K562 (cell line): ENCODE results near the gene LYZL4. TPM values are rescaled to one million over a fixed set of nuclear protein-coding genes. Genes with fewer than 3 reads are reported as not detected.

Experiments
- ATAC-seq: fragments of 200-7000 bp; cut with Tn5 transposase; 3 replicates; pipeline ENCODE4 v1.9.1; 2020; ENCODE audit warnings: moderate library complexity
- BruUV-seq: library from RNA; stranded (reverse); fragments of 400-500 nt; replicated peaks from 2 replicates; lab custom pipeline; 2021; lab: Mats Ljungman, UMichigan
- CTCF ChIA-PET: fragments of 300-600 bp; formaldehyde crosslinking; extraction: SDS; loops from one replicate; lab custom pipeline; 2021; ENCODE audit warnings: low intra/inter-chr PET ratio; lab: Yijun Ruan, JAX
- POLR2A ChIA-PET: fragments of 300-600, 350-650 bp; sonication (Branson Sonifier 250); formaldehyde crosslinking; extraction: SDS; loops from one replicate; lab custom pipeline; 2021; ENCODE audit warnings: antibody characterized with exemption, inconsistent platforms; lab: Yijun Ruan, JAX
- DNase-seq, 4 experiments: peaks; one replicate each; pipeline versions ENCODE4 v3.0.0 to v3.0.0-alpha.2; 2011 to 2018; ENCODE audit warnings: low spot score in 3 of 4, mixed read lengths in 3 of 4; ENCODE audit errors: extremely low read depth in 1 of 4
- FAIRE-seq: peaks from 2 replicates; lab custom pipeline; 2011; peaks lifted over from hg19 to GRCh38; lab: Jason Lieb, UNC
- H2AFZ ChIP-seq: 2 replicates; pipeline ENCODE4 v1.6.0; 2011; ENCODE audit warnings: low read depth, low read length, control low read depth, inconsistent platforms
- H3K27ac ChIP-seq: fragments of 200-600 bp; 3 replicates; pipeline ENCODE4 v1.8.0; 2011; ENCODE audit warnings: low read depth, mild to moderate bottlenecking, control low read depth, inconsistent platforms, low read length, moderate library complexity, mixed read lengths; ENCODE audit errors: extremely low read depth
- H3K27me3 ChIP-seq, 2 experiments: fragments of 300-600 bp in 1 of 2; 2 replicates in 1 of 2; 3 replicates in 1 of 2; pipeline versions ENCODE4 v1.6.0 to v1.8.0; 2011; ENCODE audit warnings: inconsistent platforms in 2 of 2, low read length in 2 of 2, mild to moderate bottlenecking in 1 of 2, mixed read lengths in 1 of 2, moderate library complexity in 1 of 2; ENCODE audit not compliant: control insufficient read depth in 2 of 2, insufficient read depth in 2 of 2
- H3K36me3 ChIP-seq: fragments of 300-600 bp; 3 replicates; pipeline ENCODE4 v1.8.0; 2011; ENCODE audit warnings: mild to moderate bottlenecking, low read length, inconsistent platforms; ENCODE audit not compliant: control insufficient read depth, insufficient read depth
- H3K4me1 ChIP-seq, 2 experiments: fragments of 200-600 bp in 1 of 2; replicated peaks in 1 of 2; 2 replicates in 1 of 2; 3 replicates in 1 of 2; pipeline versions ENCODE4 v1.5.1 to v1.8.0; 2011; ENCODE audit warnings: inconsistent platforms in 2 of 2, low read length in 2 of 2, mild to moderate bottlenecking in 1 of 2, mixed read lengths in 1 of 2, moderate library complexity in 1 of 2; ENCODE audit not compliant: control insufficient read depth in 2 of 2, insufficient read depth in 2 of 2
- H3K4me2 ChIP-seq: 2 replicates; pipeline ENCODE4 v1.6.1; 2011; ENCODE audit warnings: low read length, control low read depth, inconsistent platforms, mixed read lengths; ENCODE audit not compliant: insufficient read depth
- H3K4me3 ChIP-seq: fragments of 200-600 bp; sonication (generic), shearing (Covaris generic); 2 replicates; pipeline ENCODE4 v1.5.1; 2016; ENCODE audit warnings: control low read depth, inconsistent platforms
- H3K79me2 ChIP-seq: fragments of 200-600 bp; 3 replicates; pipeline ENCODE4 v1.8.0; 2011; ENCODE audit warnings: low read length, inconsistent platforms; ENCODE audit not compliant: control insufficient read depth, insufficient read depth
- H3K9ac ChIP-seq, 2 experiments: 2 replicates each; pipeline versions ENCODE4 v1.6.0 to v1.6.1; 2011; ENCODE audit warnings: low read depth in 2 of 2, low read length in 2 of 2, control low read depth in 1 of 2, inconsistent platforms in 1 of 2, mild to moderate bottlenecking in 1 of 2, mixed read lengths in 1 of 2; ENCODE audit not compliant: insufficient read depth in 1 of 2
- H3K9me1 ChIP-seq: one replicate; pipeline ENCODE4 v1.6.0; 2011; ENCODE audit warnings: inconsistent platforms, mild to moderate bottlenecking, low read length, moderate library complexity; ENCODE audit not compliant: control insufficient read depth, insufficient read depth
- H3K9me3 ChIP-seq: replicated peaks from 2 replicates; pipeline ENCODE4 v1.5.1; 2011; ENCODE audit warnings: low read depth, low read length, inconsistent platforms; ENCODE audit not compliant: control insufficient read depth, insufficient read depth
- H4K20me1 ChIP-seq: replicated peaks from 2 replicates; pipeline ENCODE4 v1.6.1; 2011; ENCODE audit warnings: low read length, inconsistent platforms, mixed read lengths; ENCODE audit not compliant: control insufficient read depth, insufficient read depth
- CHD2 ChIP-seq: IDR thresholded peaks from 2 replicates; pipeline ENCODE4 v1.6.1; 2011; ENCODE audit warnings: low read depth, low read length
- ETV6 ChIP-seq, 3 experiments: fragments of 150-350 bp in 1 of 3; sonication (generic) in 1 of 3; formaldehyde crosslinking in 1 of 3; IDR thresholded peaks; 2 replicates each; pipeline versions ENCODE4 v1.6.1 to v1.8.0; 2014 to 2022; ENCODE audit warnings: borderline replicate concordance in 2 of 3, low read depth in 2 of 3, antibody characterized with exemption in 1 of 3, low read length in 1 of 3, mild to moderate bottlenecking in 1 of 3, missing genetic modification reagents in 1 of 3
- FIP1L1 ChIP-seq: fragments of 200-400 bp; formaldehyde crosslinking; IDR thresholded peaks from 2 replicates; pipeline ENCODE4 v1.6.1; 2018; ENCODE audit warnings: mild to moderate bottlenecking, low read depth, low read length; ENCODE audit not compliant: poor library complexity, severe bottlenecking
- HNRNPL ChIP-seq: fragments of 200-400 bp; formaldehyde crosslinking; IDR thresholded peaks from 2 replicates; pipeline ENCODE4 v1.6.1; 2017; ENCODE audit warnings: low read depth, mild to moderate bottlenecking, low read length
- KHSRP ChIP-seq: fragments of 450-650 bp; IDR thresholded peaks from 2 replicates; pipeline ENCODE4 v1.6.1; 2017
- MAZ ChIP-seq, 2 experiments: fragments of 450-650 bp in 1 of 2; sonication (generic) in 1 of 2; formaldehyde crosslinking; IDR thresholded peaks in 1 of 2; conservative IDR thresholded peaks in 1 of 2; 2 replicates each; pipeline versions ENCODE4 v1.4.0 to v1.5.0; 2020; ENCODE audit warnings: mild to moderate bottlenecking in 1 of 2, missing genetic modification reagents in 1 of 2
- NFYB ChIP-seq: IDR thresholded peaks from 2 replicates; pipeline ENCODE4 v1.6.1; 2011; ENCODE audit warnings: mild to moderate bottlenecking, moderate library complexity; ENCODE audit not compliant: insufficient read length; ENCODE audit errors: extremely low read depth
- ZNF639 ChIP-seq, 2 experiments: fragments of 200-800 bp in 1 of 2; sonication (Bioruptor generic) in 1 of 2; sonication (generic) in 1 of 2; formaldehyde crosslinking in 1 of 2; IDR thresholded peaks in 1 of 2; conservative IDR thresholded peaks in 1 of 2; 2 replicates each; pipeline versions ENCODE4 v1.5.0 to v1.6.1; 2016 to 2020; ENCODE audit warnings: missing compliant biosample characterization in 1 of 2, missing genetic modification characterization in 1 of 2, missing genetic modification reagents in 1 of 2
- WGBS: fragments of 100-300 bp; shearing (Covaris generic); methylation state at CpG from one replicate; pipeline ENCODE4 v1.1.6; 2016; ENCODE audit warnings: low coverage, mixed read lengths; ENCODE audit not compliant: insufficient coverage; ENCODE audit errors: missing lambda C conversion rate; 5-methylcytosine and 5-hydroxymethylcytosine counted together
- in situ Hi-C: fragments of 300-500 bp; cut with MboI; formaldehyde crosslinking; loops from 4 replicates; pipeline ENCODE4 v1.15.0; 2018; ENCODE audit warnings: inconsistent platforms, mixed read lengths
- intact Hi-C: fragments of 100-400 bp; cut with micrococcal nuclease; formaldehyde crosslinking; loops from 2 replicates; pipeline ENCODE4 v1.14.2; 2022
- polyA plus RNA-seq, 8 experiments: library from polyadenylated mRNA; depleted of rRNA in 4 of 8; stranded (reverse) in 5 of 8; unstranded in 3 of 8; fragments of >200 nt; fragmentation: Nextera tagmentation in 2 of 8; fragmentation: Illumina TruSeq in 1 of 8; extraction: Ambion mirVana in 2 of 8; extraction: Trizol in 1 of 8; gene quantifications; 2 replicates each; pipeline versions ENCODE4 v1.2.1 to v1.2.3, GENCODE V29; 2011 to 2014; ENCODE audit warnings: inconsistent platforms in 1 of 8, missing spikeins in 1 of 8
- total RNA-seq, 7 experiments: library from RNA; depleted of rRNA in 6 of 7; stranded (reverse); fragments of >200 nt in 6 of 7; fragmentation: Illumina TruSeq in 2 of 7; extraction: Trizol in 2 of 7; gene quantifications; 2 replicates each; pipeline versions ENCODE4 v1.2.1 to v1.2.3, GENCODE V29; 2011 to 2021; ENCODE audit warnings: low replicate concordance in 1 of 7
- TF ChIP-seq, protein P1 (sequence below): fragments of 250-450 bp; sonication (Bioruptor Pico); IDR thresholded peaks from 2 replicates; pipeline ENCODE4 v1.5.0; 2021; ENCODE audit warnings: mild to moderate bottlenecking, borderline replicate concordance

The LYZL4 gene
- total and polyA plus RNA-seq, 9 of the 15 experiments (the other 6 are each of a cell fraction or from before 2014, with no cell fraction given): not detected

- BruUV-seq: no TSS peak
- Histone ChIP-seq H3K9me3 (no peaks in the 10 kb centered on the region), H3K9me1 (no peaks in the 10 kb centered on the region), H3K9ac (no peak overlapping the region), H3K4me2 (no peak overlapping the region), H3K36me3 (no peaks in the 10 kb centered on the region), H4K20me1 (no peaks in the 10 kb centered on the region), H3K27me3 (no peaks in the 10 kb centered on the region), H3K4me1 (peaks cover 0 to 8% of the 10 kb centered on the region in 2 experiments; a peak in 3 of 5 replicates), H3K4me3 (no peak overlapping the region), H3K27ac (no peak overlapping the region), H2AFZ (no peak overlapping the region), H3K79me2 (no peaks in the 10 kb centered on the region)
- ChIA-PET POLR2A (no interaction called here), CTCF (no interaction called here)
- ATAC-seq (no peak), FAIRE-seq (no peak), DNase-seq (no peak)
- intact Hi-C loops (no loop called here), in situ Hi-C loops (no loop called here)
- WGBS: 0% methylated on average over 2 of the region's 2 CpGs
- TF ChIP-seq HNRNPL: no peak
- no peak for TF ChIP-seq MAZ (CRISPR knock-in tag; conservative IDR thresholded peaks at IDR 0.05 in 1 of 2, IDR thresholded peaks at IDR 0.05 in 1 of 2)
- TF ChIP-seq ETV6 (IDR thresholded peaks at IDR 0.05; ENCODE audit: borderline replicate concordance in 1 of 2, low read depth in 2 of 2, low read length in 1 of 2): no peak
- no peak for TF ChIP-seq ETV6 (CRISPR knock-in tag; IDR thresholded peaks at IDR 0.05; ENCODE audit: borderline replicate concordance)
- TF ChIP-seq KHSRP: no peak
- TF ChIP-seq CHD2: no peak
- no peak for TF ChIP-seq FIP1L1
- TF ChIP-seq NFYB: no peak
- TF ChIP-seq, protein P1, sequence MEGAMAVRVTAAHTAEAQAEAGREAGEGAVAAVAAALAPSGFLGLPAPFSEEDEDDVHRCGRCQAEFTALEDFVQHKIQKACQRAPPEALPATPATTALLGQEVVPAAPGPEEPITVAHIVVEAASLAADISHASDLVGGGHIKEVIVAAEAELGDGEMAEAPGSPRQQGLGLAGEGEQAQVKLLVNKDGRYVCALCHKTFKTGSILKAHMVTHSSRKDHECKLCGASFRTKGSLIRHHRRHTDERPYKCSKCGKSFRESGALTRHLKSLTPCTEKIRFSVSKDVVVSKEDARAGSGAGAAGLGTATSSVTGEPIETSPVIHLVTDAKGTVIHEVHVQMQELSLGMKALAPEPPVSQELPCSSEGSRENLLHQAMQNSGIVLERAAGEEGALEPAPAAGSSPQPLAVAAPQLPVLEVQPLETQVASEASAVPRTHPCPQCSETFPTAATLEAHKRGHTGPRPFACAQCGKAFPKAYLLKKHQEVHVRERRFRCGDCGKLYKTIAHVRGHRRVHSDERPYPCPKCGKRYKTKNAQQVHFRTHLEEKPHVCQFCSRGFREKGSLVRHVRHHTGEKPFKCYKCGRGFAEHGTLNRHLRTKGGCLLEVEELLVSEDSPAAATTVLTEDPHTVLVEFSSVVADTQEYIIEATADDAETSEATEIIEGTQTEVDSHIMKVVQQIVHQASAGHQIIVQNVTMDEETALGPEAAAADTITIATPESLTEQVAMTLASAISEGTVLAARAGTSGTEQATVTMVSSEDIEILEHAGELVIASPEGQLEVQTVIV (CRISPR knock-in tag): no peak
- no peak for TF ChIP-seq ZNF639 (CRISPR knock-in tag; conservative IDR thresholded peaks at IDR 0.05 in 1 of 2, IDR thresholded peaks at IDR 0.05 in 1 of 2)
Measured at GRCh38 chr3:42347928-42348327, 62.5 kb downstream of the LYZL4 start.

Other genes starting within 250 kb of the LYZL4 start
- gene CCK, start 144.4 kb downstream of the LYZL4 start, total RNA-seq (2014; rRNA removed): 0.29 TPM in 1 of 2 replicates, not detected in the other
- not detected in 2 replicates for gene CCK, start 144.4 kb downstream of the LYZL4 start, total RNA-seq (2014; rRNA removed; fragmentation: Illumina TruSeq; extraction: Trizol)
- not detected in 2 replicates for gene CCK, start 144.4 kb downstream of the LYZL4 start, total RNA-seq (2015; rRNA removed; fragmentation: Illumina TruSeq; extraction: Trizol)
- gene CCK, start 144.4 kb downstream of the LYZL4 start, total RNA-seq (2021): not detected in 2 replicates
- not detected in 2 replicates for gene CCK, start 144.4 kb downstream of the LYZL4 start, polyA plus RNA-seq (2011; rRNA removed)
- not detected in 2 replicates for gene CCK, start 144.4 kb downstream of the LYZL4 start, polyA plus RNA-seq (2014; fragmentation: Illumina TruSeq; extraction: Trizol)
- not detected for gene CCK, start 144.4 kb downstream of the LYZL4 start, polyA plus RNA-seq (2014; fragmentation: Nextera tagmentation; extraction: Ambion mirVana)
- not detected in 2 replicates for gene CCK, start 144.4 kb downstream of the LYZL4 start, polyA plus RNA-seq (2014; rRNA removed)
- gene VIPR1, start 92.0 kb upstream of the LYZL4 start, total RNA-seq (2014; rRNA removed): 0.09 TPM in 1 of 2 replicates, not detected in the other
- gene VIPR1, start 92.0 kb upstream of the LYZL4 start, total RNA-seq (2014; rRNA removed; fragmentation: Illumina TruSeq; extraction: Trizol): 0.04 and 0.10 TPM in 2 replicates
- 0.11 and 0.14 TPM in 2 replicates for gene VIPR1, start 92.0 kb upstream of the LYZL4 start, total RNA-seq (2015; rRNA removed; fragmentation: Illumina TruSeq; extraction: Trizol)
- 0.34 and 0.38 TPM in 2 replicates for gene VIPR1, start 92.0 kb upstream of the LYZL4 start, total RNA-seq (2021)
- gene VIPR1, start 92.0 kb upstream of the LYZL4 start, polyA plus RNA-seq (2011; rRNA removed): 0.15 and 0.21 TPM in 2 replicates
- gene VIPR1, start 92.0 kb upstream of the LYZL4 start, polyA plus RNA-seq (2014; fragmentation: Illumina TruSeq; extraction: Trizol): 0.06 TPM in 1 of 2 replicates, not detected in the other
- gene VIPR1, start 92.0 kb upstream of the LYZL4 start, polyA plus RNA-seq (2014; fragmentation: Nextera tagmentation; extraction: Ambion mirVana): not detected
- gene VIPR1, start 92.0 kb upstream of the LYZL4 start, polyA plus RNA-seq (2014; rRNA removed): not detected in 2 replicates
- gene SEC22C, start 171.4 kb upstream of the LYZL4 start, total RNA-seq (2014; rRNA removed): 44.8 and 49.8 TPM in 2 replicates
- 62.4 and 63.6 TPM in 2 replicates for gene SEC22C, start 171.4 kb upstream of the LYZL4 start, total RNA-seq (2014; rRNA removed; fragmentation: Illumina TruSeq; extraction: Trizol)
- gene SEC22C, start 171.4 kb upstream of the LYZL4 start, total RNA-seq (2015; rRNA removed; fragmentation: Illumina TruSeq; extraction: Trizol): 68.4 and 68.7 TPM in 2 replicates
- 50.7 and 50.8 TPM in 2 replicates for gene SEC22C, start 171.4 kb upstream of the LYZL4 start, total RNA-seq (2021)
- gene SEC22C, start 171.4 kb upstream of the LYZL4 start, polyA plus RNA-seq (2011; rRNA removed): 60.5 and 64.5 TPM in 2 replicates
- 58.5 and 59.8 TPM in 2 replicates for gene SEC22C, start 171.4 kb upstream of the LYZL4 start, polyA plus RNA-seq (2014; fragmentation: Illumina TruSeq; extraction: Trizol)
- 10 to 100 TPM; 35.6 to 41.3 TPM for gene SEC22C, start 171.4 kb upstream of the LYZL4 start, polyA plus RNA-seq (2014; fragmentation: Nextera tagmentation; extraction: Ambion mirVana)
- gene SEC22C, start 171.4 kb upstream of the LYZL4 start, polyA plus RNA-seq (2014; rRNA removed): 45.9 and 54.5 TPM in 2 replicates
- 51.4 and 75.9 TPM in 2 replicates for gene SS18L2, start 180.2 kb upstream of the LYZL4 start, total RNA-seq (2014; rRNA removed)
- gene SS18L2, start 180.2 kb upstream of the LYZL4 start, total RNA-seq (2014; rRNA removed; fragmentation: Illumina TruSeq; extraction: Trizol): 70.0 and 77.2 TPM in 2 replicates
- 65.6 and 78.0 TPM in 2 replicates for gene SS18L2, start 180.2 kb upstream of the LYZL4 start, total RNA-seq (2015; rRNA removed; fragmentation: Illumina TruSeq; extraction: Trizol)
- 68.6 and 77.8 TPM in 2 replicates for gene SS18L2, start 180.2 kb upstream of the LYZL4 start, total RNA-seq (2021)
- gene SS18L2, start 180.2 kb upstream of the LYZL4 start, polyA plus RNA-seq (2011; rRNA removed): 117 and 144 TPM in 2 replicates
- 72.2 and 78.0 TPM in 2 replicates for gene SS18L2, start 180.2 kb upstream of the LYZL4 start, polyA plus RNA-seq (2014; fragmentation: Illumina TruSeq; extraction: Trizol)
- 100 to 1,000 TPM; 275 to 324 TPM for gene SS18L2, start 180.2 kb upstream of the LYZL4 start, polyA plus RNA-seq (2014; fragmentation: Nextera tagmentation; extraction: Ambion mirVana)
- 99.2 and 99.4 TPM in 2 replicates for gene SS18L2, start 180.2 kb upstream of the LYZL4 start, polyA plus RNA-seq (2014; rRNA removed)
- gene NKTR, start 190.1 kb upstream of the LYZL4 start, total RNA-seq (2014; rRNA removed): 48.0 and 51.5 TPM in 2 replicates
- gene NKTR, start 190.1 kb upstream of the LYZL4 start, total RNA-seq (2014; rRNA removed; fragmentation: Illumina TruSeq; extraction: Trizol): 117 and 120 TPM in 2 replicates
- 94.1 and 104 TPM in 2 replicates for gene NKTR, start 190.1 kb upstream of the LYZL4 start, total RNA-seq (2015; rRNA removed; fragmentation: Illumina TruSeq; extraction: Trizol)
- gene NKTR, start 190.1 kb upstream of the LYZL4 start, total RNA-seq (2021): 67.4 and 70.3 TPM in 2 replicates
- 123 and 130 TPM in 2 replicates for gene NKTR, start 190.1 kb upstream of the LYZL4 start, polyA plus RNA-seq (2011; rRNA removed)
- gene NKTR, start 190.1 kb upstream of the LYZL4 start, polyA plus RNA-seq (2014; fragmentation: Illumina TruSeq; extraction: Trizol): 76.5 and 95.7 TPM in 2 replicates
- 10 to 100 TPM; 19.7 to 30.2 TPM for gene NKTR, start 190.1 kb upstream of the LYZL4 start, polyA plus RNA-seq (2014; fragmentation: Nextera tagmentation; extraction: Ambion mirVana)
- gene NKTR, start 190.1 kb upstream of the LYZL4 start, polyA plus RNA-seq (2014; rRNA removed): 84.5 and 92.6 TPM in 2 replicates
- 3.4 and 5.0 TPM in 2 replicates for gene ZBTB47, start 243.1 kb upstream of the LYZL4 start, total RNA-seq (2014; rRNA removed)
- gene ZBTB47, start 243.1 kb upstream of the LYZL4 start, total RNA-seq (2014; rRNA removed; fragmentation: Illumina TruSeq; extraction: Trizol): 0.45 and 0.58 TPM in 2 replicates
- gene ZBTB47, start 243.1 kb upstream of the LYZL4 start, total RNA-seq (2015; rRNA removed; fragmentation: Illumina TruSeq; extraction: Trizol): 1.8 and 1.9 TPM in 2 replicates
- 2.9 and 4.6 TPM in 2 replicates for gene ZBTB47, start 243.1 kb upstream of the LYZL4 start, total RNA-seq (2021)
- 1.7 and 2.2 TPM in 2 replicates for gene ZBTB47, start 243.1 kb upstream of the LYZL4 start, polyA plus RNA-seq (2011; rRNA removed)
- 1.6 and 2.3 TPM in 2 replicates for gene ZBTB47, start 243.1 kb upstream of the LYZL4 start, polyA plus RNA-seq (2014; fragmentation: Illumina TruSeq; extraction: Trizol)
- under 1 TPM in 1 of 2 experiments, not detected in 1; 0.11 TPM for gene ZBTB47, start 243.1 kb upstream of the LYZL4 start, polyA plus RNA-seq (2014; fragmentation: Nextera tagmentation; extraction: Ambion mirVana)
- 2.7 and 2.9 TPM in 2 replicates for gene ZBTB47, start 243.1 kb upstream of the LYZL4 start, polyA plus RNA-seq (2014; rRNA removed)